ELF-1 (cell line): Measurements from ENCODE around the gene RBMS1.
"Not testable (repeated sequence)": the region's sequence is repeated elsewhere in the genome, so short reads cannot be mapped to it uniquely, and the experiment has no call there.

ENCODE experiments used
- DNase-seq: peaks from one replicate; pipeline ENCODE4 v3.0.0-alpha.2; 2016; ENCODE audit warnings: low read depth, low spot score

RBMS1 gene

DNA sequence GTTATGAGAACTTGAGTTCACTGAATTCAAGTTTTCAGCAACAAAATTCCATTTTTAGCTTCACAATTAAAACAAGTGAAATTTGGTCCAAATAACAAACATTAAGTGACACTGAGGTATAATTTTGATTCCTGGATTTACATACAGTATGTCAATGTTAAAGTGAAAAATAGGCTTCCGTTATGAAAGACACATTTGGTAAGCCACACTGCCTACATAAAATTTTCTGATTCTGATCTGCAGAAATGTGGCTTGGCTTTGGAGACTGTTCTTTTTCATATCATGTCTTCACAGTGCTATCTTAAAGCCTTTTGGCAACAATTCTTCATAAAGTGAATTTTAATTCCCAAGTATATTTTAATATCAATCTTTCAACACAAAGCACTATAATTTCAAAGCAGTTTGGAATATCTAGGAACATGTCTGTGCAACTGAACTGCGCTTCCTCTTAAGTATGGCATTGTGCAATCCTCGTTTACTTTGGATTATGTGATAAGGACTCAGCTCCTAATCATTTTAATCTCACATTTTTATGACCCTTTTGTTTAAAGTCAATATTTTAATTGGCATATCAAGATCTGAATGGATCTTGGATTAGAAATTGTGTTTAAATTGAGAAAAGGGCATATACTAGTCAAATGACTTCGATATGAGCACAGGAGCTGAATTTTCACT is 60.0 kb downstream of the RBMS1 start:
- no peak for DNase-seq

DNA sequence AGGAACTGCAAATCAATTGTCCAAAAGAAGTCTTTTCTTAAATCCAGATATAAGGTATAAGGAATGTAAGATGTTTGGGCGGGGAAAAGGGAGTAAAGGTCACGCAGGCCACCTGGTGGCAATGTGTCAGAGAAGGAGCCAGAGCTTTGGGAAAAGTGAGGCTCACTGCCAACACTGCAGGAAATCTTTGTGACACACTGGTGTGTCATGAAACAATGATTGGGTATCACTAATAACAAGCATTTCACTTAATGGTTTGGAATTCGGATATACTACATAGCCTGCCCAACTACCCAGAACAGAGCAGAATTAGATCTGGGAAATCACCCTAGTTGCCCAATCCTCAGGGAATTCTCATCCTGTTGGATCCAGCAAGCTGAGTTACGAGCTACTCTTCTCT is 61.0 kb downstream of the RBMS1 start:
- DNase-seq, result peak; percentile 13

DNA sequence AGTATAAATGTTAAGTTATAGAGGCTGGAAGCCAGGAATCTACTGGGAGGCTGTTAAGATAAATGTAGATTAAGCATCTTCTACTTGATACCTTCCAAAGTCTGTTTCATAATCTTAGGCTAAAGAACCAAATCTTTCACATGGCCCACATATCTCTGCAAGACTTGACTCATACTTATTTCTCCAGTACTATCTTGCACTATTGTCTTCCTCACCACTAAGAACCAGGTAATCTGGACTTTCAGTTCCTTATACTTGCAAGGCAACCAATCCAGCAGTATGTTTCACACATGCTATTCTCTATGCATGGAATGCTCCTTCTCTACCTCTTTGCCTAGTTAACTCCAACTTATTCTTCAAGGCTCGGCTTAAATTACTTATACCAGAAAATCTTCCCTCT is 62.2 kb downstream of the RBMS1 start:
- DNase-seq, result no peak

DNA sequence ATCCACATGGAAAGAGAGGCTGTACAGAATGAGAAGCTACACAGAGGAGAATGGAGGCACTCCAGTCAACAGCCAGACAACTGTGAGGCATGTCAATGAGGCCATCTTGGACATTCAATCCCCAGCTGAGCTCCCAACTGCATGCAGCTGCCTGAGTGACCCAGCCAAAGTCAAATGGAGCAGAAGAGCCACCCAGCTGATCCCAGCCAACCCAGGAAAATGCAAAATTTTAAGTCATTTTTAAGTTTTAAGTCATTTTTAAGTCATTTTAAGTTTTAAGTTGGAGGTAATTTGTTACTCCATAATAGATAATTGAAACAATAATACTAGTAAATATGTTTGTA is 63.6 kb downstream of the RBMS1 start:
- no peak for DNase-seq

DNA sequence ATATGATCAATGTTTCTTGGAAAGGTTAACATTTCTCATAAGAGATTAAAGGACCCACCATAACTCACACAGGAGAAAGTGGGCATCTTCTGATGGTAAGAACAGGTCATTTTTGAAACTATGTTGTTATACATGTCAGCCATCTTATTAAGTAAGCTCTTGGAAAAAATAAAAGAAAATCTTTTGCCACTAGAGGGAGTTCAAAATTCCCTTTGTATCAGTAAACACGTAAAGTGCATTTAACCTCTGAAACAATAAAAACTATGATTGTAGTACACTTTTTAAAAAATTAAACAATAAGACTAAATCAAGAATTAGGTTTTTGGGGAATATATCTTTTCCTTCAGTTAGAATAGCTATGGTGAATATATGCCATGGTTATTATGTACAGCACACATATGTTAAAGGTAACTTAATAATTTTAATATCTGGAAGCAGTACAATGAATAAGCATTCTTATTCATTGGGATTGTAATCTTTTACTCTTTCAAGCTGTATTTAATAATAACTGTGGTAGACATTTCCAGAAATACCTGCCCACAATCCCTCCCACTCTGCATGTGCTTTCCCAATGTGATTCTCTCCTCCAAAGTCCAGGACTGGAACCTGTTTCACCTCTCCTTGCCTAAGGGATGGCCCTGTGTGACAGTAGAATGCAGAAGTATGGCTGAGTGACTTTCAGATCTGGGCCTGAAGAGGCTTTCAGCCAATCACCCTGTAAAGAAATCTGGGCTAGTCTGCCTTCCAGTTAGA is 64.2 kb downstream of the RBMS1 start:
- no peak for DNase-seq

DNA sequence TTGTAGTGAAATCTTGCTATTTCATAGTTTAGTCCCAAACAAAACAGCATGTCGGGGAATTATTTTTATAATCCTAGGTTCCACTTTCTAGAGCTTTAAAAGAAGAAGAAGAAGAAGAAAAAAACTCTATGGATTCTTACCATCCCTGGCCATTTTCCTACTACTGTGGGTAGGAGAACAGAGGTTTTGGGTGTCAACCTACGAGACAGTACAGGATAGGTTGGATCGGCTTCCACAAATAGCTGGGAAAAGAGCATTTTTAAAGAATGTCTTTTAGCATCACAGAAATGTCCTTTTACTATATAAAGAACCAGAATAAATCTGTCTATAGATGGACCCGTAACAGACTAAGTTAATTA is 65.2 kb downstream of the RBMS1 start:
- no peak for DNase-seq

DNA sequence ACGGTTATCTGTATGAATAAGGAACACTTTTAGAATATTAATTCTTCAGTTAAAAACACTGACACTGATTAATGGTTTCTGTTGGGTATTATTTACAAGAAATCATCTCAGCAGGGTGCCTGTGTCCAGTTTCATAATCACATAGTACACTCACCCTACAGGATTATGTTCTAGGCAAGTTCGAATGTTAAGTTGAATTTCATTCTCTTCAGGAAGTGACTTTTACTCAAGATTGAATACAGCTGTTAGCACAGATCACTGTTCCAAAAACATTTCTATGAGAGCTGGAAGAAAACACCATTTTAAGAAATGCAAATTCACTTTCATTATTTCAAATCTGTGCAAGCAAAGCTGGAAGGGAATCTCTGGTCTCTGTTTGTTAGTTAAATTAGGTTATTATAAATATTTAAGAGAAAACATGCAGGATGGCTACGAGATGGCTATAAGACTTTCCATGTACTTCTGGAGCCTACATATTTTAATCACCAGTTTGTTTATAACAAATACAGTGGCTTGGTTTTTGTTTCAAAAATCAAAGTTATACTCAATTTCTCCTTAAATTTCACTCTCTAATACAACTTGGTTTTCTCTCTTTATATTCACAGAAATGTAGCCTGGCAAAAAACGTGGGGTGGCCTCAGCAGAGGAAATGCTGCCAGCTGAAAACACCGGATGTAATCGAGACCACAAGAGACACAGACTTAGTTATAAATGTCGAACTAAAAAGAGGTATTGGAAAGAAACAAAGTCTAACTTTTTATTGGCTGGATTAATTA is 65.8 kb downstream of the RBMS1 start:
- no peak for DNase-seq

DNA sequence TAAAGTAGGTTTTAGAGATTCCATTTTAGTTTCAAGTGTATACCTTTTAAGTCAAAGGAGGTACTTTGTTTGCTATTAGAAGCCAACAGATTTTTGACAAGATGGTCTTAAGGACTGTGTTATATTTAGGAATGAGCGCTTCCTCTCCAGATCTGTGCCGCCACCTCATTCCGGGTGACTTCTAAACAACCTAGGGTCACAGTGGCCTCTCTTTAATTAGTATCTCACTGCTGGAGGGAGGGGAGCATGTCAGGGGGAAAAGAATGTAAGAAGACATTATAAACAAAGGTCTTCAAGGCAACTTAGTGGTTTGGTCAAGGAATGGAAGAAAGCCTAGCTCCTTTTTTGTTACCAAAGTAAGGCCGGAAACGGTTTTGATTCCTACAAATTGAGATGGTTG is 67.0 kb downstream of the RBMS1 start:
- no peak for DNase-seq

DNA sequence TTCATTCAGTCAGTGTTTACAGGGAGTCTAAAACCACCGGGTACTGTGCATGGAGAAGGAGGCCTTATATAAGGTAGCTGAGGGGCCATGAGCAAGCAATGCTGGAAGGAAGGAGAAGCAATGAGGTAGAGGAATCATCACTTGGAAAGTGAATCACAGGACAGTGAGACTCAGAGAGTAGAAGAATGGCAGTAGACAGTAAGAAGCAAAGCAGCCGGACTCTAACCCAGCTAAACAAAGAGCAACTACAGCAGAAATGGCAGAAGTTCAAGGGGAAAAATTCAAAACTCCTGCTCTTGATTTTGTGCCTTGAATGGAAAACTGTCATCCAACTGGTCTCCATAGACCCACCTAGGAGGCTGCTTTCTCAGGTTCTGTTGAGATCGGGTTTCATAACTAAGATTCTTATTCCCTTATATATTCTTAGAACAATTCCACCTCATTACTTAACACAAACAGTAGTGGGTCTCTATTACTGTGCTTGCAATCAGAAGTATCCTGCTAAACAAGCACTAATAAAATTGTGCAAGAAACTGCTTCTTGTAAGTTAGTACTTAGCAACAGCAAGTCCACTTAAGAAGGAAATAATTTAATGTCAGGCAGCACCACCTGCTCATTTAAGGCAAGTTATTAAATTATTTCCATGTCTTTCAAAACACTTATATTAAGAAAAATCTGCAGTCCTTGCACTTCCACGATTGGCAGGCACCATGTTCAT is 68.0 kb downstream of the RBMS1 start:
- DNase-seq, result no peak

DNA sequence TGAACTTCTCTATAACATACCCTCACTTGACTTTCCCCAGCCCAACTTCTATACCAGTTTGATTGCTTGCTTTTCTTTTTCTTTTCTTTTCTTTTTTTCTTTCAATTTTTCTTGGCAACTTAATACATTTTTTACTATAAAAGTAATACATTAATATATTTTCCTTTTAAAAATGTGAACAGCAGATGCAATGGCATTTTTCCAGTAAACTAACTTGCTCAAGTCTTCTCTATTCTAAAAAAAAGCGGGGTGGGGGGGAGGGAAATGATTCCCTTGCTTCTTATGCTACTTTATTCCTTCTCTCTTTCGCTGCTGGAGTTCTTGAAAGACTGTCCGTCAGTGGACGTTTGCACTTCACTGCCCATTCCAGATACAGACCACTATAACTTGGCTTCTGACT is 70.5 kb downstream of the RBMS1 start:
- DNase-seq, result no peak

DNA sequence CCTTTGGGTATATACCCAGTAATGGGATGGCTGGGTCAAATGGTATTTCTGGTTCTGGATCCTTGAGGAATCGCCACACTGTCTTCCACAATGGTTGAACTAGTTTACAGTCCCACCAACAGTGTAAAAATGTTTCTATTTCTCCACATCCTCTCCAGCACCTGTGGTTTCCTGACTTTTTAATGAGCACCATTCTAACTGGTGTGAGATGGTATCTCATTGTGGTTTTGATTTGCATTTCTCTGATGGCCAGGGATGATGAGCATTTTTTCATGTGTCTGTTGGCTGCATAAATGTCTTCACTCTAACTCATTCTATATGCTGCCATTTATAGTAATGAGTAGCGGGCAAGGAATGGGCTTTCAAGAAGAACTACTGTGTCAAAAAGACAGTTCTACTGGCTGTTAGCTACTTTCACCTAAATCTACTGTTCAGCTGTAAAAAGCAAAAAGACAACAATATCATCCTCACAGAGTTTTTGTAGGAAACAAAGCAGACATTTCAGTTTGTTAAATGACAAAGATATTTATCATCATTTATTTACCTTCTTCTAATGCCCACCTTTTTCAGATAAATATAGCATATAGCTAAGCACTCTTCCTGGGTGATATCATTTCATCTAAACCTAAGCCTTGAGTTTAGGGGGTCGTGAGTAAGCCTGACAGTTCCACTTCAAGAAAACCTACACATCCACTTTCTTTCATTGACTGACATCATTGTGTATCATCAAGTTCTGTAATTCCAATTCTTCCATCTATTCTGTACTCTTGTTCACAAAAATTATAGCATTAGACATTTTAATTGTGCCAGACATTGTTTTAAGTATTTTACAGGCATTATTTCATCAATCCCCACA is 71.7 kb downstream of the RBMS1 start:
- DNase-seq, result not testable (repeated sequence)

DNA sequence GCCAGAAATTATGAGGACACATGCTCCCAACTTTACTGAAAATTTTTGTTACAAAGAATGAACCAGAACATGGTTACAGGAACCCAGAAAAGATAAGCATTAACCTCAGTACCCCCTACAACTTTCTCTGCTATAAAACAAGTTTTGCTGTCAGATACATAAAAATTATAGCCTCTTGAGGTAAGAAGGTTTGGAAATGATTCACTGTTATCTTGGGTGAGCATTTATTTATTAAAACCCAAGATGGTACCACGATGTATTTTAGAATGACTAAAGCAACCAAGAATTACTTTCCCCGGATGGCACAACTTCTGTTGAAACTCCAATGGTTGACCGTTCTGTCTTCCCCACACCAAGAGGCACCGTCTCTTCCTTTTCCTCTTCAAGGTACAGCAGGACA is 72.9 kb downstream of the RBMS1 start:
- no peak for DNase-seq

DNA sequence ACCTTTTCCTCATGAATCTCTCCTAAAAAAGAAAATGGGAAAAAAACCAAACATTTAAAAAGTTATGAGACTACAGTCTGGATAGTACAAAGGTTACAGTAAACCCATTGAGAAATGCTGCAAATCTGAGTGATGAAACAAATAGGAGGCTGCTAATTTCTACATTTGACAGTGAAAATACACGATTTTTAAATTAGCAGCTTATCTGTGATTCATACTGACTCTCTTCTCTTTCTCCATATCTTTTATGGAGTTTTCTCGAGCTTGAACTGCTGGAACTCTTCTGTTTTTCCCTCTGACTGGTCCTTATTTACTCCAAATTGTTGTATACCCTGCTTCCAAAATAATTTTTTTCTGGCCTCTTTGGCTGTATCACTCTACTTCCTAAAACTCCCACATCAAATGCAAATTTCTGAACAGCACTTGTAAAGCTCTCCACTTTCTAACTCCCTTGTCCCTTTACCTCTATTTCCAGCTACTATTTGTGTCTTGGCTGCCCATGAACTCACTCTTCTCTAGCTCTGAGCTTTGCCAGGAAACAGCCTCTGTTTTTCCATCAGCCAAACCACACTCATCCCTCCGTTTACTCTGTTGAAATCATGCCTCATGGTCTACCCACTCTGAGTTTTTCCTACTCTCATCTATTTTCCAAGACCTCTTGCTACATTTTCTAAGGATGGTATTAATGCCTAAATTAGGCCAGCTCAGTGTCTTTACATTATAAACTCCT is 73.7 kb downstream of the RBMS1 start:
- no peak for DNase-seq

DNA sequence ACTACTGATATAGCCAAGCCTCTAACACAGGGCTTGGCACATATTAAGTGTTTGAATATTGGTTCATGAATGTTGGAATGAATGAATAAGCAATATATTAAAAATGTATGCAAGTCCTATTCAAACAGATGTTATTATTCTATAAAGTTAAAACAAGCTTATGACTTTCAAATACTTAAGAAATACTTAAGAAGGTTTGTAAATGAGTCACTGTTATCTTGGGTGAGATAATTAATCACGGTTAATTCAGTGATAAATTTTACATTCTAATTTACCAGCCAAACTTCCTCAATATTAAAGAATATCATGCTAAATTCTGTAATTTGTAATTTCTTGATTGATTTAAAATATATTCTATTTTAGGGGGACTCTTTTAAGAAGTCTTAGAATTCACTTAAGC is 74.8 kb downstream of the RBMS1 start:
- no peak for DNase-seq

DNA sequence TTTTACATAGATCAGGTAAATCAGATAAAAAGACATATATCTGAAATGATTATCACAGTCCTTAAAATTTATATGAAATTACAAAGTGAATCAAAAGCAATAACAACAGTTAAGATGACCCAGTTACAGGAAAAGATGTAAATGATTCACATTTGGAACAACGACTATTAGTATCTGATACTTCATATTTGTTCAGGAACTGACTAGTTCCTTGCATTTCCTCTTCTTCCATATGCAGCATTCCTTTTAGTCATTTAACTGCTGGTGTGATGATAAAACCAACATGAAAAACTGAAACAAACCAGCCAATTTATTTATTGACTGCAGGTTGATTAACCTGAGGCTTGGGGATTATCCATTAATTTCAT is 75.2 kb downstream of the RBMS1 start:
- no peak for DNase-seq

DNA sequence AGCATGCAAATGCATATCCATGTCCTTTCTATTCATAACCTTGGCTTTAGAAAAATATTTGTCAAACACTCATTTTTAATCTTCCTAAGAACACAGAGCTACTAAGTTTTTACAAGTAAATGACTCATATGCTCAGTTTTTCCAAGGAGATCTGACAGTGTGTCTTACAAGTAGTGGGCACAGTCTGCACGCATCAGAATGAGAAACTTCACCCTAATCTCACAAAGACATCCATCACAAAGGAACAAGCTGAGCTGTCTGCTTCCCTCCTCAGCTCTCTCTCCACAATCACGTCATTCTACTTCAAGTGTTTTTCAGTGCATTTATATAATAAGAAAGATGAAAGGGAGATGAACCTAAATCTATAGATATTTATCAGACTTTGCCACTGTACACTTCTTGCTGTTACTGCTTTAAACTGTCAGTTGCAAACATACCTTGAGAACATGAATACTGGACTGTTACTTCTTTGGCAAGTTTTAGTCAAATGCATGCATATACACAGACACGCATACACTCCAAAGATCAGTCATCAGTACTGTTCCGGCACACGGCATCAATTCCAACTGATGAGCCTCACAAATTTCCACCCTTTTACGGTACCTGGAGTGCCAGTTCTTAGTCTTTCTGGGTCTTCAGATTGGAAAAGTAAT is 75.7 kb downstream of the RBMS1 start:
- DNase-seq, result no peak

DNA sequence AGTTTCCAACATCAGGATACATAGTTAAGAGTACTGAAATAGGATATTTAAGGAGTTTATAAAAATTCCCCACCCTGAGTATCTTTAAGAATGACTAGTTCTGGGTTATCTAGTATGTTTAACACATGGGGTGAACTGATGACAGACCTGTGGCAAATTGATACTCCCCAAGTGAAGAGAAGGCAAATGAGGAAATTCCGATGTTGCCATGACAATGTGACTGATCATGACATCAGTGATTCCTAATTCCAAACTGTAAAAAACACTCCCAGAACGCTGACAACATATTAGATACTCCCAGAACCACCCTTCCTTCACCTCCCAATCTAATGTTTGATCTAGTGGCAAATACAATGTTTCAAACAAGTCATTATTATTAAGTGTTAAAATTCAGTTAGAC is 77.6 kb downstream of the RBMS1 start:
- DNase-seq, result no peak

DNA sequence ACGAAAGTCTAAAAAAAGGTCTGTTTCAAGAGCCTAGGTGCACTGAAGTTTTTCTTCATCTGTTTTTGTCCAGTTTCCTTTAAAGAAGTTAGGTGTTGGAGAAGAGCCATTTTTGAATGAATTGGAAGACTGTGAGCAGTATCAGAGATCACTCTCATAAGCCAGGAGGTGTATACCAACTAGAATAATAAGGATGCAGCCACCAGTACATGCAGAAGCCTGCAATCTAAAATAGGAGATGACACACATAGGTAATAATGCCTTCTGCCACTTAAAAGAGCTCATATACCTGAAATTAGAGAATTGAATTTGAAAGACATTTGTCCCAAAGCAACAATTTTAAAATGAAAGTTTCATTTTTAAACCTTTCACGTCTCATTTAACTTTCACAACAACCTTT is 81.7 kb downstream of the RBMS1 start:
- no peak for DNase-seq

DNA sequence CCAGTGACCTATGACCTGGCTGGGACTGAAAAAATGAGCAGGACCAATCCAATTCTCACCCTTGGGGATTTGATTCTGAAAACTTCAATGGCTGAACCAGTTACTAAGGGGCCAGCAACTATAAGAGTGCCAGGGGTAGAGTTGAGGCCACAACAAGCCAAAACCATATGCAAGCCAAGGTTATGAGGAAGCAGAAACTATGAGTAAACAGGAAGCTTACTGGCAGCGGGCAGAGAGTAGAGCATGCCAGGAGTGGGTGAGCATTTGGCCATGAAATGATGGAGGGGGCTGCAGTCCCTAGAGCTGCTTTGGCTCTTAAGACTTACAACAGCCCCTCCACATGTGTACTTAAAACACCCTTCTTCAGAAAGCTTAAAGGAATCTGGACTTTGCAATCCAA is 82.4 kb downstream of the RBMS1 start:
- no peak for DNase-seq

DNA sequence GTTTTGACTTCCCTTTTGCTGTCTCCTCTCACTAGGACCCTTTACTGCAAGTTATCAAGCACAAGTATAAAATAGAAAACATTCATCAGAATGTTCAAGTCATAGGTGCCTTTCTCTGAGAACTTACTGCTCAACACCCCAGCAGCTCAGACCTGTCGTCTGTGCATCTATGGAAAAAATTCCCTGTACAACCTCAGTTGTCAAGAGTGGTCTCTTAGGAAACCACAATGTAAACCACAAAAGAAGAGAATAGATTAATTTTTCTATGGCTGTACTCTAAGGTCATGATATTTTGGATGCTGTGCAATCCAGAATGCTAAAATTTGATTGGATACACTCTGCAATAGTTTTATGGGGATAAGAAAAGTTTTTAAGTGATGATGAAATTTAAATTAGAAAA is 84.1 kb downstream of the RBMS1 start:
- DNase-seq, result no peak
